Keratinocyte (primary cell): Measurements from ENCODE around the gene STBD1. TPM values are rescaled to one million over a fixed set of nuclear protein-coding genes. Genes with fewer than 3 reads are reported as not detected.

Source experiments
- DNase-seq: peaks from one replicate; pipeline ENCODE4 v3.0.0-alpha.2; 2011; ENCODE audit warnings: low read depth, missing footprints, low spot score
- FAIRE-seq: peaks from 2 replicates; lab custom pipeline; 2011; peaks lifted over from hg19 to GRCh38; lab: Jason Lieb, UNC
- H2AFZ ChIP-seq: 2 replicates; pipeline ENCODE4 v1.6.0; 2012; ENCODE audit warnings: low read length, control low read depth, inconsistent platforms; ENCODE audit not compliant: control insufficient read depth
- H3K27ac ChIP-seq: 2 replicates; pipeline ENCODE4 v1.5.1; 2011; ENCODE audit warnings: low read length; ENCODE audit not compliant: control insufficient read depth, insufficient read depth
- H3K27me3 ChIP-seq: 3 replicates; pipeline ENCODE4 v1.6.0; 2011; ENCODE audit warnings: low read length; ENCODE audit not compliant: control insufficient read depth, insufficient read depth; ENCODE audit errors: extremely low read depth
- H3K36me3 ChIP-seq, 2 experiments: 2 replicates in 1 of 2; 3 replicates in 1 of 2; pipeline ENCODE4 v1.5.1; 2011; ENCODE audit warnings: low read length in 2 of 2, mild to moderate bottlenecking in 1 of 2; ENCODE audit not compliant: control insufficient read depth in 2 of 2, insufficient read depth in 2 of 2; ENCODE audit errors: extremely low read depth in 1 of 2
- H3K4me1 ChIP-seq: 3 replicates; pipeline ENCODE4 v1.5.1; 2011; ENCODE audit warnings: low read length; ENCODE audit not compliant: control insufficient read depth, insufficient read depth; ENCODE audit errors: extremely low read depth
- H3K4me2 ChIP-seq: 3 replicates; pipeline ENCODE4 v1.6.0; 2011; ENCODE audit warnings: low read depth, low read length; ENCODE audit not compliant: control insufficient read depth, insufficient read depth; ENCODE audit errors: extremely low read depth
- H3K4me3 ChIP-seq, 3 experiments: fragments of 200-600 bp in 1 of 3; sonication (generic) in 1 of 3; 2 replicates in 2 of 3; 3 replicates in 1 of 3; pipeline ENCODE4 v1.5.1; 2011 to 2016; ENCODE audit warnings: low read length in 3 of 3, mild to moderate bottlenecking in 3 of 3, control low read depth in 2 of 3, inconsistent platforms in 1 of 3, low read depth in 1 of 3, mixed read lengths in 1 of 3, mixed run types in 1 of 3, moderate library complexity in 1 of 3; ENCODE audit not compliant: control insufficient read depth in 2 of 3, insufficient read depth in 2 of 3; ENCODE audit errors: extremely low read depth in 1 of 3
- H3K79me2 ChIP-seq: 2 replicates; pipeline ENCODE4 v1.6.0; 2012; ENCODE audit warnings: low read length; ENCODE audit not compliant: control insufficient read depth, insufficient read depth
- H3K9ac ChIP-seq: 3 replicates; pipeline ENCODE4 v1.6.0; 2011; ENCODE audit warnings: low read length; ENCODE audit not compliant: control insufficient read depth, insufficient read depth; ENCODE audit errors: extremely low read depth
- H3K9me1 ChIP-seq: 3 replicates; pipeline ENCODE4 v1.6.0; 2011; ENCODE audit warnings: low read length; ENCODE audit not compliant: control insufficient read depth, insufficient read depth; ENCODE audit errors: extremely low read depth
- H3K9me3 ChIP-seq: 2 replicates; pipeline ENCODE4 v1.5.1; 2012; ENCODE audit warnings: low read depth, low read length; ENCODE audit not compliant: control insufficient read depth
- H4K20me1 ChIP-seq: 3 replicates; pipeline ENCODE4 v1.6.0; 2011; ENCODE audit warnings: low read length; ENCODE audit not compliant: control insufficient read depth, insufficient read depth; ENCODE audit errors: extremely low read depth
- EZH2 ChIP-seq: IDR thresholded peaks from one replicate; pipeline ENCODE4 v1.6.1; 2012; ENCODE audit warnings: inconsistent platforms, mild to moderate bottlenecking, low read length, moderate library complexity
- dilution Hi-C: fragments of 300-500 bp; cut with MboI; formaldehyde crosslinking; loops from one replicate; pipeline ENCODE4 v1.7.0; 2020; ENCODE audit warnings: low sequenced_read_pairs; ENCODE audit not compliant: extremely low pct_ligation_motif_present
- polyA plus RNA-seq, 5 experiments: library from polyadenylated mRNA; depleted of rRNA in 3 of 5; stranded (reverse) in 3 of 5; stranded (forward) in 1 of 5; unstranded in 1 of 5; fragments of >200 nt; gene quantifications; 1 replicate in 1 of 5; 2 replicates in 3 of 5; 3 replicates in 1 of 5; pipeline versions ENCODE4 v1.2.1 to v1.2.3, GENCODE V29; 2011 to 2012; ENCODE audit warnings: missing spikeins in 2 of 5, low read depth in 1 of 5, low replicate concordance in 1 of 5
- TF ChIP-seq, protein P1 (sequence below), 3 experiments: IDR thresholded peaks in 1 of 3; conservative IDR thresholded peaks in 1 of 3; optimal IDR thresholded peaks in 1 of 3; 2 replicates in 2 of 3; 3 replicates in 1 of 3; pipeline versions ENCODE3 to v1.5.1; 2011; ENCODE audit warnings: low read length in 3 of 3, mild to moderate bottlenecking in 3 of 3, moderate library complexity in 2 of 3, control low read depth in 1 of 3, inconsistent platforms in 1 of 3; ENCODE audit not compliant: insufficient read depth in 2 of 3; ENCODE audit errors: extremely low read depth in 1 of 3

Gene STBD1
- polyA plus RNA-seq, 1 donor (not counting 4 experiments of a cell fraction or from before 2014, with no cell fraction given), result 0.41 TPM

DNA sequence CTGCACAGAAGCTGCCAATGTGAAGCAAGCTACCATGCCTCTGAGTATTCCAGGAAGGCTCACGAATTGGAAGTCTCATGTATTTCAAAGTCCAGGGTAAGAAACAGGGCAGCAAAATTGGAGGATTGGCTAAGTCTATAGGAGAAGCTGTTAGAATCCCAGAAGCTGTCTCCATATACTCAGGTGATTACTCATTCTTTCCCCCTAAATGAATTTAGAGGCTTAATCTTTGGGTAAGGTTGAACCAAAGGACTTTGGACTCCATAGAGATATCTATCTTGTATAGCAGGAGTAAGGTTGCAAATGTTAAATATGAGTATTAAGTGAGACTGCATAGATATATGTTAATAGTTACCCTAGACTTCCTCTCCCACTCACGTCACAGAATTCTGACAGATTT lies 36.3 kb downstream of the STBD1 start:
- Histone ChIP-seq H2AFZ (no peak overlapping the region), H3K27me3 (no peaks in the 10 kb centered on the region), H3K79me2 (no peaks in the 10 kb centered on the region), H3K4me1 (no peaks in the 10 kb centered on the region), H4K20me1 (no peaks in the 10 kb centered on the region), H3K9me3 (no peaks in the 10 kb centered on the region), H3K36me3 (no peaks in the 10 kb centered on the region), H3K4me2 (no peak overlapping the region), H3K27ac (no peak overlapping the region), H3K9ac (no peak overlapping the region), H3K9me1 (no peaks in the 10 kb centered on the region), H3K4me3 (no peak overlapping the region)
- DNase-seq, result no peak
- TF ChIP-seq EZH2, result no peak
- TF ChIP-seq, protein P1, sequence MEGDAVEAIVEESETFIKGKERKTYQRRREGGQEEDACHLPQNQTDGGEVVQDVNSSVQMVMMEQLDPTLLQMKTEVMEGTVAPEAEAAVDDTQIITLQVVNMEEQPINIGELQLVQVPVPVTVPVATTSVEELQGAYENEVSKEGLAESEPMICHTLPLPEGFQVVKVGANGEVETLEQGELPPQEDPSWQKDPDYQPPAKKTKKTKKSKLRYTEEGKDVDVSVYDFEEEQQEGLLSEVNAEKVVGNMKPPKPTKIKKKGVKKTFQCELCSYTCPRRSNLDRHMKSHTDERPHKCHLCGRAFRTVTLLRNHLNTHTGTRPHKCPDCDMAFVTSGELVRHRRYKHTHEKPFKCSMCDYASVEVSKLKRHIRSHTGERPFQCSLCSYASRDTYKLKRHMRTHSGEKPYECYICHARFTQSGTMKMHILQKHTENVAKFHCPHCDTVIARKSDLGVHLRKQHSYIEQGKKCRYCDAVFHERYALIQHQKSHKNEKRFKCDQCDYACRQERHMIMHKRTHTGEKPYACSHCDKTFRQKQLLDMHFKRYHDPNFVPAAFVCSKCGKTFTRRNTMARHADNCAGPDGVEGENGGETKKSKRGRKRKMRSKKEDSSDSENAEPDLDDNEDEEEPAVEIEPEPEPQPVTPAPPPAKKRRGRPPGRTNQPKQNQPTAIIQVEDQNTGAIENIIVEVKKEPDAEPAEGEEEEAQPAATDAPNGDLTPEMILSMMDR (optimal IDR thresholded peaks at IDR 0.05 in 1 of 3, IDR thresholded peaks at IDR 0.05 in 1 of 3, conservative IDR thresholded peaks at IDR 0.05 in 1 of 3; ENCODE audit: extremely low read depth in 1 of 3, insufficient read depth in 2 of 3, low read length in 3 of 3), result no peak
- dilution Hi-C loops, result no loop called here
- no peak for FAIRE-seq

DNA sequence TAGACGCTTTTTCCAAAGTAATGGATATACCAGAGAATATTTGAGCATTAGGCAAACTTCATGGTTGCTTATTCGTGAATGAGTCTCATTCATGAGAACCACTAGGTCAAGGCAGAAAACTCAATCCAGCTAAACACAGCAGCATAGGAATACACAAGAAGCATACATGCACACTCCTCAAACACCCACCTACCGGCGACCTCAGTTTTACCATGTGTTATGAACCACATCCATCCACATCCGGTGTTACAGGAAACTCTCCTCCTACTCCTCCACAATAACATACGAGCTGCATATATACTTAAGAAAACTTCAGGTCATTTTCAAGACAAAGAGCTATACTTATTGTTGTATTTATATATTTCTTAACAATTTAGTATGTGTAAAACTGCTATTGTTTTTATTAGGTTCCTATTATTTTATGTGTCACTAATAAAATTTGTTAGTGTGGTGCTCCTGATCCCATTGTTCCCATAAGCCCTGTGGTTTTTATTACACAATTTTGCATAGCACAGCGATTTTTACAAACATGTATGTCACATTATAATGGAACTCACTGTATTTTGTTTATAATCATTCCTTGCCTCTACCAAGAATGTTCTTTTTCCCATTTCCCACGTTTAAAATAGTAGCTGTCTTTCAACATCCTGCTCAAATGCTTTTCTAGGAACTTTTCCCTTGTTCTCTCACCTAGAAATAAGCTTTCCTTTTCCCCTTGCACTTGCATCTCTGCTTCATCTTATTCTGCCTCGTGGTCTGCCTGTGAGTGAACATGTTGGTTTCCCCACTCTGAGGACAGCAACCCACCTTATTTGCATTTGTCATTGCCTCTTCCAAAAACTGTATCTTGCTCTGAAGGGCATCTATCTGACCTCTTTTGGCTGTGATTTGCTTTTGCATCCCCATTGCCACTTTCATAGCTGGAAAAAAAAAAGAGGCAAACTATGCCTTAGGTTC lies 48.3 kb downstream of the STBD1 start:
- TF ChIP-seq, protein P1 (optimal IDR thresholded peaks at IDR 0.05 in 1 of 3, IDR thresholded peaks at IDR 0.05 in 1 of 3, conservative IDR thresholded peaks at IDR 0.05 in 1 of 3; ENCODE audit: extremely low read depth in 1 of 3, insufficient read depth in 2 of 3, low read length in 3 of 3), result no peak
- TF ChIP-seq EZH2, result no peak
- H3K27ac ChIP-seq, result no peak overlapping the region
- DNase-seq (no peak), FAIRE-seq (no peak)
- no peaks in the 10 kb centered on the region for H3K9me1 ChIP-seq
- no peaks in the 10 kb centered on the region for H3K36me3 ChIP-seq
- H3K4me2 ChIP-seq, result no peak overlapping the region
- H3K9me3 ChIP-seq, result peaks cover under 1% of the 10 kb centered on the region
- H3K4me3 ChIP-seq, result no peak overlapping the region
- H3K9ac ChIP-seq, result no peak overlapping the region
- H3K4me1 ChIP-seq, result no peaks in the 10 kb centered on the region
- H4K20me1 ChIP-seq, result no peaks in the 10 kb centered on the region
- H3K27me3 ChIP-seq, result peaks cover 9% of the 10 kb centered on the region
- no peaks in the 10 kb centered on the region for H3K79me2 ChIP-seq
- no peak overlapping the region for H2AFZ ChIP-seq
- dilution Hi-C loops, result no loop called here
